Activated T-helper 17 cell treated with anti-CD3 and anti-CD28 coated beads, Interleukin-2, amount 50 U/mL, for 72 hours (primary cell): ENCODE results near the gene SYP. TPM values are rescaled to one million over a fixed set of nuclear protein-coding genes. Genes with fewer than 3 reads are reported as not detected.
A peak's percentile ranks its signal among the peaks of the same experiment; 100 is the strongest.

ENCODE experiments used
- ATAC-seq: fragments of 150-1000 bp; cut with Tn5 transposase; replicated peaks from 2 replicates; pipeline ENCODE4 v1.10.0; 2021; ENCODE audit warnings: mild to moderate bottlenecking, moderate library complexity
- H3K27ac Mint-ChIP-seq: one replicate; pipeline ENCODE4 v1.8.0; 2022; ENCODE audit warnings: mixed read lengths
- H3K27me3 Mint-ChIP-seq: one replicate; pipeline ENCODE4 v1.8.0; 2022; ENCODE audit warnings: mixed read lengths
- H3K36me3 Mint-ChIP-seq: one replicate; pipeline ENCODE4 v1.8.0; 2022; ENCODE audit warnings: low read depth, mild to moderate bottlenecking, mixed read lengths
- H3K4me1 Mint-ChIP-seq: one replicate; pipeline ENCODE4 v1.8.0; 2022; ENCODE audit warnings: mixed read lengths
- H3K4me3 Mint-ChIP-seq: one replicate; pipeline ENCODE4 v1.8.0; 2022; ENCODE audit warnings: mild to moderate bottlenecking, mixed read lengths
- H3K9me3 Mint-ChIP-seq: one replicate; pipeline ENCODE4 v1.8.0; 2022; ENCODE audit warnings: mixed read lengths
- total RNA-seq, 2 donors: library from RNA; stranded (reverse); gene quantifications; one replicate each; pipeline ENCODE4 v1.2.3, GENCODE V29; 2022

Gene SYP
- total RNA-seq, result 10 to 100 TPM; 16.6 to 53.4 TPM

- peaks cover 9% of the 10 kb centered on the region for H3K4me1 Mint-ChIP-seq
- peak within 1 kb of the TSS; percentile 69 for H3K27ac Mint-ChIP-seq
- no peaks in the 10 kb centered on the region for H3K9me3 Mint-ChIP-seq
- H3K27me3 Mint-ChIP-seq, result no peaks in the 10 kb centered on the region
- peaks cover 33% of the 10 kb centered on the region for H3K36me3 Mint-ChIP-seq
- H3K4me3 Mint-ChIP-seq, result peak within 1 kb of the TSS; percentile 74
- peak; percentile 96 for ATAC-seq
Observed at GRCh38 chrX:49199906-49200771, at the start of gene SYP. Gene SYP, minus strand, starts transcription at chrX:49200193. Its CDS starts 7 bp downstream, at chrX:49200186.

DNA sequence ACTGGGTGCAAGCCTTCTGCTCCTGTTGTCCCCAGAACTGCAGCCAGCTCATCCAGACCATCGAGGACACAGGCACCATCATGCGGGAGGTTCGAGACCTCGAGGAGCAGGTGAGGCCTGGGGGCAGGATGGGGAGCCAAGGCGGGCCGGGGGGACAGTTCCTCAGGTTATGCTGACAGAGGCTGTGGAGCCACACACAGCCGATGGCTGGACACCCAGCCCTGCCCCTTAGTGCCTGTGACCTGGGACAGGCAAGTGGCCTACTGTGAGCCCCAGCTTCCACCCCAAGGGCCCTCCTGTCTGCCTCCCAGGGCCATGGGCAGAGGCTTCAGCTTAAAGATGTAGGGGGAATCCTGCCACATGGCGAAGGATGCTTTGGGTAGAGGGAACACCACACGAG lies 49.6 kb upstream of the SYP start:
- Mint-ChIP-seq H3K27ac (peak overlapping the region; percentile 70), H3K27me3 (no peaks in the 10 kb centered on the region), H3K36me3 (peaks cover 79% of the 10 kb centered on the region), H3K4me3 (no peak overlapping the region), H3K9me3 (no peaks in the 10 kb centered on the region), H3K4me1 (peaks cover 8% of the 10 kb centered on the region)
- ATAC-seq, result peak; percentile 21

DNA sequence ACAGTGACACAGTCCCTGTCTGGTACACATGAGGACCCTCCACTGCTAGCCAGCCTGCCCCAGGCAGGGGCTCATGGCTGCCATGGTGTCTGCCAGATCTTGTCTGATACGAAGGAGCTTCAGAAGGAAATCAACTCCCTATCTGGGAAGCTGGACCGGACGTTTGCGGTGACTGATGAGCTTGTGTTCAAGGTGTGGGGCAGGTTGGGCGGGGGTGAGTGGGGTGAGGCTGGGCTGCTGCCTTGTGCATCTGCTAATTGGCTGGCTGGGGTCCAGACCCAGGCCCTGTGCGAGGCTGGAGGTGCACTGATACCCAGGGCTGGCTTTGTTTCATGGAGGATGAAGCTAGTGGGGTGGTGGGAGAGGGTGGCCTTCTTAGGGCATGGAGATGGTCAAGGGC lies 49.1 kb upstream of the SYP start:
- H3K27ac Mint-ChIP-seq, result peak overlapping the region; percentile 70

GRCh38 chrX:49247916-49248811 lies 48.2 kb upstream of the SYP start:
- Mint-ChIP-seq H3K27ac (peak overlapping the region; percentile 70), H3K27me3 (no peaks in the 10 kb centered on the region), H3K4me3 (no peak overlapping the region), H3K36me3 (peaks cover 92% of the 10 kb centered on the region), H3K9me3 (no peaks in the 10 kb centered on the region), H3K4me1 (peaks cover 8% of the 10 kb centered on the region)
- peak; percentile 4 for ATAC-seq

More for the DNA sequence above, 49.1 kb upstream of the SYP start:
- Mint-ChIP-seq H3K4me3 (no peak overlapping the region), H3K4me1 (peaks cover 8% of the 10 kb centered on the region), H3K36me3 (peaks cover 82% of the 10 kb centered on the region), H3K9me3 (no peaks in the 10 kb centered on the region), H3K27me3 (no peaks in the 10 kb centered on the region)
- ATAC-seq, result peak; percentile 6

GRCh38 chrX:49247346-49247745 lies 47.4 kb upstream of the SYP start:
- no peak overlapping the region for H3K27ac Mint-ChIP-seq
- H3K36me3 Mint-ChIP-seq, result peaks cover 94% of the 10 kb centered on the region

GRCh38 chrX:49246541-49246940 lies 46.5 kb upstream of the SYP start:
- ATAC-seq, result no peak
- no peaks in the 10 kb centered on the region for H3K4me1 Mint-ChIP-seq
- peaks cover 91% of the 10 kb centered on the region for H3K36me3 Mint-ChIP-seq
- H3K27ac Mint-ChIP-seq, result peak overlapping the region; percentile 44
- H3K9me3 Mint-ChIP-seq, result no peaks in the 10 kb centered on the region
- no peak overlapping the region for H3K4me3 Mint-ChIP-seq
- no peaks in the 10 kb centered on the region for H3K27me3 Mint-ChIP-seq

More at GRCh38 chrX:49247346-49247745, 47.4 kb upstream of the SYP start:
- Mint-ChIP-seq H3K4me3 (no peak overlapping the region), H3K9me3 (no peaks in the 10 kb centered on the region), H3K4me1 (peaks cover 4% of the 10 kb centered on the region), H3K27me3 (no peaks in the 10 kb centered on the region)
- ATAC-seq, result no peak

DNA sequence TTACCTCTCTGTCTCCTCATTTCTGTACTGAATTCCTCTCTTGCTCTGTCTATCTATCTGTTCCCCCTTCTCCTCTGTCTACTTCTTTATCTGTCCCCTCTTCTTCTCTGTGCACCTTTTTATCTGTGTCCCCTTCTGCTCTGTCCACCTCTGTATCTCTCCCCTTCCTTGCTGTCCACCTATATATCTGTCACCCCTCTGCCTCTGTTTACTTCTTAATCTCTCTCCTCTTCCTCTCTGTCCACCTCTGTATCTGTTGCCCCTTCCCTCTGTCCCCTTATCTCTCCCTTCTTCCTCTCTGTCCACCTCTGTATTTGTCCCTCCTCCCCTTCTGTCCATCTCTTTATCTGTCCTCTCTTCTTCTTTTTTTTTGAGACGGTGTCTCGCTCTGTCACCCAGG lies 44.2 kb upstream of the SYP start:
- H3K36me3 Mint-ChIP-seq, result peaks cover 93% of the 10 kb centered on the region
- no peak overlapping the region for H3K4me3 Mint-ChIP-seq
- ATAC-seq, result no peak

GRCh38 chrX:49243166-49243565 lies 43.2 kb upstream of the SYP start:
- ATAC-seq, result no peak
- Mint-ChIP-seq H3K36me3 (peaks cover 92% of the 10 kb centered on the region), H3K4me3 (no peak overlapping the region), H3K27ac (no peak overlapping the region), H3K9me3 (no peaks in the 10 kb centered on the region), H3K27me3 (no peaks in the 10 kb centered on the region), H3K4me1 (no peaks in the 10 kb centered on the region)

More for the DNA sequence above, 44.2 kb upstream of the SYP start:
- peak overlapping the region; percentile 9 for H3K27ac Mint-ChIP-seq
- H3K27me3 Mint-ChIP-seq, result no peaks in the 10 kb centered on the region
- H3K9me3 Mint-ChIP-seq, result no peaks in the 10 kb centered on the region
- no peaks in the 10 kb centered on the region for H3K4me1 Mint-ChIP-seq

GRCh38 chrX:49242545-49243066 lies 42.6 kb upstream of the SYP start:
- ATAC-seq, result no peak
- Mint-ChIP-seq H3K27me3 (no peaks in the 10 kb centered on the region), H3K36me3 (peaks cover 87% of the 10 kb centered on the region), H3K4me3 (no peak overlapping the region), H3K4me1 (no peaks in the 10 kb centered on the region), H3K9me3 (no peaks in the 10 kb centered on the region), H3K27ac (no peak overlapping the region)

- peaks cover 70% of the 10 kb centered on the region for H3K36me3 Mint-ChIP-seq
- peaks cover 6% of the 10 kb centered on the region for H3K4me1 Mint-ChIP-seq
- no peak for ATAC-seq
- H3K9me3 Mint-ChIP-seq, result no peaks in the 10 kb centered on the region
- no peak overlapping the region for H3K4me3 Mint-ChIP-seq
- no peak overlapping the region for H3K27ac Mint-ChIP-seq
- H3K27me3 Mint-ChIP-seq, result no peaks in the 10 kb centered on the region
Observed at GRCh38 chrX:49238735-49239134, 38.7 kb upstream of the SYP start.

DNA sequence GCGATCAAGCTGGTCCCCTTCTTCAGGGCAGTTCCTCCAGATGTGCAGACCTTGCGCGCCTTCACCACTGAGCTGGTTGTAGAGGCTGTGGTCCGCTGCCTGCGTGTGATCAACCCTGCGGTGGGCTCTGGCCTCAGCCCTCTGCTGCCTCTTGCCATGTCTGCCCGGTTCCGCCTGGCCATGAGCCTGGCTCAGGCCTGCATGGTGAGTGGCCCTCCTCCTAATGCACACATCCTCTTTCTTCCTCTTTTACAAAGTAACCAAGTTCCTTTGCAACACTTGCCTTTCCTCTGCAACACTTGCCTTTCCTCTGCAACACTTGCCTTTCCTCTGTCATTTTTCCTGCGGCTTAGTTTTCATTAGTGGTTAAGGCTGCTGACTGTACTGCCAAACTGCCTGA lies 37.1 kb upstream of the SYP start:
- H3K36me3 Mint-ChIP-seq, result peaks cover 55% of the 10 kb centered on the region
- H3K4me1 Mint-ChIP-seq, result peaks cover 6% of the 10 kb centered on the region
- H3K27ac Mint-ChIP-seq, result peak overlapping the region; percentile 61
- no peaks in the 10 kb centered on the region for H3K9me3 Mint-ChIP-seq
- H3K27me3 Mint-ChIP-seq, result no peaks in the 10 kb centered on the region
- no peak for ATAC-seq
- peak overlapping the region; percentile 95 for H3K4me3 Mint-ChIP-seq

- H3K36me3 Mint-ChIP-seq, result peaks cover 26% of the 10 kb centered on the region
- H3K27ac Mint-ChIP-seq, result no peak overlapping the region
- peak overlapping the region; percentile 95 for H3K4me3 Mint-ChIP-seq
- H3K9me3 Mint-ChIP-seq, result no peaks in the 10 kb centered on the region
- ATAC-seq, result no peak
- H3K4me1 Mint-ChIP-seq, result peaks cover 11% of the 10 kb centered on the region
- no peaks in the 10 kb centered on the region for H3K27me3 Mint-ChIP-seq
Observed at GRCh38 chrX:49233887-49234555, 34.0 kb upstream of the SYP start.

GRCh38 chrX:49233176-49233575 lies 33.2 kb upstream of the SYP start, which contains the start of gene CACNA1F:
Gene CACNA1F, minus strand, starts transcription at chrX:49233340. Its CDS starts 31 bp downstream, at chrX:49233309.
- Mint-ChIP-seq H3K27ac (no peak within 1 kb of the TSS), H3K27me3 (no peaks in the 10 kb centered on the region), H3K9me3 (no peaks in the 10 kb centered on the region), H3K36me3 (peaks cover 20% of the 10 kb centered on the region), H3K4me3 (peak within 1 kb of the TSS; percentile 72), H3K4me1 (peaks cover 11% of the 10 kb centered on the region)
- ATAC-seq, result no peak

- peaks cover 20% of the 10 kb centered on the region for H3K36me3 Mint-ChIP-seq
- H3K4me1 Mint-ChIP-seq, result peaks cover 11% of the 10 kb centered on the region
- H3K9me3 Mint-ChIP-seq, result no peaks in the 10 kb centered on the region
- no peak overlapping the region for H3K27ac Mint-ChIP-seq
- ATAC-seq, result no peak
- H3K4me3 Mint-ChIP-seq, result peak overlapping the region; percentile 72
- H3K27me3 Mint-ChIP-seq, result no peaks in the 10 kb centered on the region
Observed at GRCh38 chrX:49232525-49232924, 32.5 kb upstream of the SYP start.
